DOHH2 (cell line): Measurements from ENCODE around the gene RCAN2.

Experiments
- H3F3A ChIP-seq: fragments of 200-600 bp; sonication (generic), shearing (Covaris generic); 2 replicates; pipeline ENCODE4 v1.6.0; 2016; ENCODE audit warnings: antibody characterized with exemption, mild to moderate bottlenecking; ENCODE audit not compliant: control insufficient read depth, insufficient read depth
- H3K27ac ChIP-seq: fragments of 200-600 bp; sonication (generic); 2 replicates; pipeline ENCODE4 v1.5.1; 2014; ENCODE audit warnings: low read depth, mild to moderate bottlenecking, low read length, moderate library complexity
- H3K27me3 ChIP-seq: fragments of 200-600 bp; sonication (generic); 2 replicates; pipeline ENCODE4 v1.6.1; 2014; ENCODE audit warnings: mild to moderate bottlenecking, low read length, mixed read lengths; ENCODE audit not compliant: control insufficient read depth
- H3K36me3 ChIP-seq: fragments of 200-600 bp; sonication (generic); 2 replicates; pipeline ENCODE4 v1.6.1; 2014; ENCODE audit warnings: mild to moderate bottlenecking, low read length, moderate library complexity, mixed read lengths; ENCODE audit not compliant: control insufficient read depth
- H3K4me1 ChIP-seq: fragments of 200-600 bp; sonication (generic); 2 replicates; pipeline ENCODE4 v1.6.1; 2014; ENCODE audit warnings: mild to moderate bottlenecking, low read length, mixed read lengths; ENCODE audit not compliant: control insufficient read depth
- H3K4me2 ChIP-seq: fragments of 200-600 bp; sonication (generic); 2 replicates; pipeline ENCODE4 v1.6.0; 2014; ENCODE audit warnings: mild to moderate bottlenecking, low read length, moderate library complexity
- H3K4me3 ChIP-seq: fragments of 200-600 bp; sonication (generic); 2 replicates; pipeline ENCODE4 v1.5.1; 2014; ENCODE audit warnings: mild to moderate bottlenecking, low read length, mixed read lengths
- H3K79me2 ChIP-seq: fragments of 200-600 bp; sonication (generic); 2 replicates; pipeline ENCODE4 v1.6.1; 2014; ENCODE audit warnings: mild to moderate bottlenecking, low read length, mixed read lengths; ENCODE audit not compliant: control insufficient read depth
- H3K9me2 ChIP-seq: fragments of 200-600 bp; sonication (generic); replicated peaks from 2 replicates; pipeline ENCODE4 v1.6.1; 2014; ENCODE audit warnings: mild to moderate bottlenecking, low read length, mixed read lengths; ENCODE audit not compliant: control insufficient read depth
- H3K9me3 ChIP-seq: fragments of 200-600 bp; sonication (generic); 2 replicates; pipeline ENCODE4 v1.6.1; 2014; ENCODE audit warnings: antibody characterized with exemption, low read length, mixed read lengths; ENCODE audit not compliant: control insufficient read depth, insufficient read depth
- H4K20me1 ChIP-seq: fragments of 200-600 bp; sonication (generic); 2 replicates; pipeline ENCODE4 v1.6.0; 2014; ENCODE audit warnings: low read depth, mild to moderate bottlenecking, antibody characterized with exemption, low read length, moderate library complexity; ENCODE audit not compliant: control insufficient read depth, insufficient read depth
- CTCF ChIP-seq: fragments of 200-600 bp; sonication (generic); IDR thresholded peaks from one replicate; pipeline ENCODE4 v1.5.1; 2014; ENCODE audit warnings: antibody characterized with exemption, mild to moderate bottlenecking, low read depth, low read length; ENCODE audit not compliant: poor library complexity, severe bottlenecking
- EZH2phosphoT487 ChIP-seq: fragments of 200-600 bp; sonication (generic); IDR thresholded peaks from 2 replicates; pipeline ENCODE4 v1.6.1; 2017; ENCODE audit warnings: borderline replicate concordance, mild to moderate bottlenecking, antibody characterized with exemption, low read length, moderate library complexity, mixed read lengths

RCAN2 gene

GRCh38 chr6:46327779-46328178 lies 163.5 kb downstream of the RCAN2 start:
- Histone ChIP-seq H4K20me1 (no peaks in the 10 kb centered on the region), H3F3A (no peaks in the 10 kb centered on the region), H3K27ac (no peak overlapping the region), H3K9me3 (no peaks in the 10 kb centered on the region), H3K27me3 (peaks cover 3% of the 10 kb centered on the region; the same call in 1 of the 2 replicates), H3K4me2 (no peak overlapping the region), H3K79me2 (no peaks in the 10 kb centered on the region), H3K4me1 (peaks cover 3% of the 10 kb centered on the region; the same call in 1 of the 2 replicates), H3K36me3 (no peaks in the 10 kb centered on the region), H3K9me2 (no peaks in the 10 kb centered on the region), H3K4me3 (no peak overlapping the region)
- TF ChIP-seq CTCF, result no peak
- no peak for TF ChIP-seq EZH2phosphoT487

- Histone ChIP-seq H3K9me2 (no peaks in the 10 kb centered on the region), H3K4me2 (no peak overlapping the region), H3K9me3 (no peaks in the 10 kb centered on the region), H3K4me3 (no peak overlapping the region), H3K79me2 (no peaks in the 10 kb centered on the region), H3F3A (no peaks in the 10 kb centered on the region), H3K4me1 (peaks cover 3% of the 10 kb centered on the region; the same call in 1 of the 2 replicates), H3K36me3 (no peaks in the 10 kb centered on the region), H4K20me1 (no peaks in the 10 kb centered on the region), H3K27ac (no peak overlapping the region), H3K27me3 (peaks cover 3% of the 10 kb centered on the region; the same call in 1 of the 2 replicates)
- TF ChIP-seq CTCF (no peak), EZH2phosphoT487 (no peak)
These were observed 165.4 kb downstream of the RCAN2 start for GRCh38 chr6:46325561-46326530.

GRCh38 chr6:46324706-46325105 lies 166.5 kb downstream of the RCAN2 start:
- H3K4me3 ChIP-seq, result no peak overlapping the region
- peaks cover 3% of the 10 kb centered on the region; the same call in 1 of the 2 replicates for H3K4me1 ChIP-seq
- no peaks in the 10 kb centered on the region for H3K36me3 ChIP-seq
- H4K20me1 ChIP-seq, result no peaks in the 10 kb centered on the region
- no peaks in the 10 kb centered on the region for H3K79me2 ChIP-seq
- H3K4me2 ChIP-seq, result no peak overlapping the region
- H3K9me3 ChIP-seq, result no peaks in the 10 kb centered on the region
- no peaks in the 10 kb centered on the region for H3K9me2 ChIP-seq
- no peaks in the 10 kb centered on the region; the same call in 1 of the 2 replicates for H3K27me3 ChIP-seq
- H3K27ac ChIP-seq, result no peak overlapping the region
- H3F3A ChIP-seq, result no peaks in the 10 kb centered on the region
- TF ChIP-seq CTCF, result no peak
- no peak for TF ChIP-seq EZH2phosphoT487
